IMR-90 (cell line): Measurements from ENCODE around the gene SLC38A8. TPM values are rescaled to one million over a fixed set of nuclear protein-coding genes. Genes with fewer than 3 reads are reported as not detected.

Source experiments
- ATAC-seq: fragments of 200-7000 bp; cut with Tn5 transposase; 2 replicates; pipeline ENCODE4 v1.9.1; 2020; ENCODE audit warnings: low read depth, mild to moderate bottlenecking, moderate library complexity
- BruUV-seq: library from RNA; stranded (reverse); fragments of 400-500 nt; replicated peaks from 2 replicates; lab custom pipeline; 2021; lab: Mats Ljungman, UMichigan
- CTCF ChIA-PET: fragments of 300-600 bp; formaldehyde crosslinking; extraction: SDS; loops from one replicate; lab custom pipeline; 2021; ENCODE audit warnings: antibody characterized with exemption; lab: Yijun Ruan, JAX
- POLR2A ChIA-PET: fragments of 300-600 bp; sonication (Branson Sonifier 250); formaldehyde crosslinking; loops from one replicate; lab custom pipeline; 2022; ENCODE audit warnings: antibody characterized with exemption; ENCODE audit not compliant: unreplicated experiment; lab: Charles Lee
- DNase-seq: peaks from one replicate; pipeline ENCODE4 v3.0.0; 2013
- H2AFZ ChIP-seq: replicated peaks from 2 replicates; pipeline ENCODE3; 2013; ENCODE audit warnings: low read length, mild to moderate bottlenecking; ENCODE audit not compliant: poor library complexity
- H2AK5ac ChIP-seq: 2 replicates; pipeline ENCODE4 v1.6.1; 2013; ENCODE audit warnings: low read depth, low read length, inconsistent platforms
- H2AK9ac ChIP-seq: replicated peaks from 2 replicates; pipeline ENCODE3; 2013; ENCODE audit warnings: mild to moderate bottlenecking, low read depth, low read length, moderate library complexity; ENCODE audit not compliant: poor library complexity
- H2BK120ac ChIP-seq: 2 replicates; pipeline ENCODE4 v1.6.1; 2013; ENCODE audit warnings: low read depth, low read length, inconsistent platforms
- H2BK15ac ChIP-seq: 3 replicates; pipeline ENCODE4 v1.6.1; 2013; ENCODE audit warnings: low read depth, low read length, inconsistent platforms
- H2BK20ac ChIP-seq: 2 replicates; pipeline ENCODE4 v1.6.1; 2013; ENCODE audit warnings: low read depth, mild to moderate bottlenecking, inconsistent platforms, low read length, moderate library complexity
- H2BK5ac ChIP-seq: 2 replicates; pipeline ENCODE4 v1.6.1; 2013; ENCODE audit warnings: mild to moderate bottlenecking, low read depth, low read length, inconsistent platforms; ENCODE audit not compliant: poor library complexity, severe bottlenecking
- H3K14ac ChIP-seq: replicated peaks from 2 replicates; pipeline ENCODE4 v1.6.1; 2013; ENCODE audit warnings: low read depth, low read length, inconsistent platforms
- H3K18ac ChIP-seq: 2 replicates; pipeline ENCODE4 v1.6.1; 2013; ENCODE audit warnings: low read depth, low read length, control low read depth
- H3K23ac ChIP-seq: 2 replicates; pipeline ENCODE4 v1.6.1; 2013; ENCODE audit warnings: low read depth, low read length, inconsistent platforms
- H3K27ac ChIP-seq: 2 replicates; pipeline ENCODE4 v1.5.1; 2013; ENCODE audit warnings: mild to moderate bottlenecking, control low read depth, low read length; ENCODE audit not compliant: insufficient read depth
- H3K27me3 ChIP-seq: 2 replicates; pipeline ENCODE4 v1.6.1; 2013; ENCODE audit warnings: low read length; ENCODE audit not compliant: control insufficient read depth, insufficient read depth
- H3K36me3 ChIP-seq: 2 replicates; pipeline ENCODE4 v1.6.1; 2013; ENCODE audit warnings: low read length, mixed read lengths; ENCODE audit not compliant: control insufficient read depth, insufficient read depth
- H3K4ac ChIP-seq: 2 replicates; pipeline ENCODE4 v1.6.1; 2013; ENCODE audit warnings: low read depth, low read length, inconsistent platforms
- H3K4me1 ChIP-seq: 2 replicates; pipeline ENCODE4 v1.6.1; 2013; ENCODE audit warnings: low read length, mixed read lengths; ENCODE audit not compliant: control insufficient read depth, insufficient read depth
- H3K4me2 ChIP-seq: 2 replicates; pipeline ENCODE4 v1.6.1; 2013; ENCODE audit warnings: low read depth, mild to moderate bottlenecking, control low read depth, low read length, moderate library complexity
- H3K4me3 ChIP-seq: 2 replicates; pipeline ENCODE4 v1.5.1; 2013; ENCODE audit warnings: low read depth, mild to moderate bottlenecking, control low read depth, low read length, moderate library complexity; ENCODE audit not compliant: insufficient read depth
- H3K56ac ChIP-seq: 2 replicates; pipeline ENCODE4 v1.6.1; 2013; ENCODE audit warnings: low read length, inconsistent platforms; ENCODE audit not compliant: insufficient read depth; ENCODE audit errors: extremely low read depth
- H3K79me1 ChIP-seq, 2 experiments: 2 replicates each; pipeline ENCODE4 v1.6.1; 2013; ENCODE audit warnings: low read length in 2 of 2, inconsistent platforms in 1 of 2, low read depth in 1 of 2
- H3K9ac ChIP-seq: 2 replicates; pipeline ENCODE4 v1.6.1; 2013; ENCODE audit warnings: low read depth, low read length, control low read depth
- H3K9me1 ChIP-seq: 2 replicates; pipeline ENCODE4 v1.6.1; 2013; ENCODE audit warnings: low read length, inconsistent platforms; ENCODE audit not compliant: insufficient read depth
- H3K9me3 ChIP-seq: 2 replicates; pipeline ENCODE4 v1.6.1; 2013; ENCODE audit warnings: low read length; ENCODE audit not compliant: control insufficient read depth, insufficient read depth
- H4K20me1 ChIP-seq: 2 replicates; pipeline ENCODE4 v1.6.1; 2013; ENCODE audit warnings: low read length, inconsistent platforms; ENCODE audit not compliant: insufficient read depth
- H4K5ac ChIP-seq: 2 replicates; pipeline ENCODE4 v1.6.1; 2013; ENCODE audit warnings: mild to moderate bottlenecking, low read depth, low read length, control low read depth
- H4K8ac ChIP-seq, 2 experiments: 2 replicates each; pipeline ENCODE4 v1.6.1; 2013; ENCODE audit warnings: low read depth in 2 of 2, low read length in 2 of 2, control low read depth in 1 of 2, inconsistent platforms in 1 of 2
- H4K91ac ChIP-seq: 2 replicates; pipeline ENCODE4 v1.6.1; 2013; ENCODE audit warnings: low read depth, low read length, inconsistent platforms; ENCODE audit not compliant: insufficient read depth
- CEBPB ChIP-seq: IDR thresholded peaks from 2 replicates; pipeline ENCODE4 v1.6.1; 2012; ENCODE audit warnings: low read depth, low read length, improper control_type of control experiment
- FOS ChIP-seq: fragments of 150-350 bp; IDR thresholded peaks from 2 replicates; pipeline ENCODE4 v1.6.1; 2016; ENCODE audit warnings: low read depth, low read length
- MXI1 ChIP-seq: IDR thresholded peaks from 2 replicates; pipeline ENCODE4 v1.6.1; 2012; ENCODE audit warnings: low read depth, mild to moderate bottlenecking, low read length, moderate library complexity, borderline replicate concordance
- RAD21 ChIP-seq: IDR thresholded peaks from 2 replicates; pipeline ENCODE4 v1.6.1; 2012; ENCODE audit warnings: low read length, improper control_type of control experiment
- RCOR1 ChIP-seq: IDR thresholded peaks from 2 replicates; pipeline ENCODE4 v1.6.1; 2012; ENCODE audit warnings: mild to moderate bottlenecking, low read length, improper control_type of control experiment; ENCODE audit not compliant: insufficient replicate concordance
- RFX5 ChIP-seq: IDR thresholded peaks from 2 replicates; pipeline ENCODE4 v1.8.0; 2012; ENCODE audit warnings: low read depth, mild to moderate bottlenecking, low read length, moderate library complexity
- SMC3 ChIP-seq: fragments of 150-350 bp; IDR thresholded peaks from 2 replicates; pipeline ENCODE4 v1.6.1; 2016; ENCODE audit warnings: low read depth, mild to moderate bottlenecking, antibody characterized with exemption, low read length, moderate library complexity
- WGBS, 2 experiments: methylation state at CpG; one replicate each; pipeline versions ENCODE4 v1.1.5 to v1.1.7; 2013; ENCODE audit warnings: missing lambda C conversion rate in 2 of 2; ENCODE audit not compliant: insufficient read length in 1 of 2; ENCODE audit errors: extremely low coverage in 2 of 2; 5-methylcytosine and 5-hydroxymethylcytosine counted together
- dilution Hi-C: fragments of 300-500 bp; cut with HindIII; formaldehyde crosslinking; loops from one replicate; pipeline ENCODE4 v1.14.3; 2018; ENCODE audit warnings: low sequenced_read_pairs; ENCODE audit not compliant: unreplicated experiment
- in situ Hi-C: fragments of 300-500 bp; cut with MboI; formaldehyde crosslinking; loops from 3 replicates; pipeline ENCODE4 v1.14.3; 2019; ENCODE audit warnings: low sequenced_read_pairs, inconsistent platforms, mixed read lengths
- intact Hi-C: fragments of 100-400 bp; cut with micrococcal nuclease; formaldehyde crosslinking; loops from 2 replicates; pipeline ENCODE4 v1.10.0; 2022
- polyA plus RNA-seq, 3 experiments: library from polyadenylated mRNA; depleted of rRNA; stranded (reverse); fragments of >200 nt; gene quantifications; 2 replicates each; pipeline ENCODE4 v1.2.3, GENCODE V29; 2012; ENCODE audit warnings: low replicate concordance in 1 of 3
- total RNA-seq: library from RNA; depleted of rRNA; stranded (reverse); fragments of >200 nt; gene quantifications from 2 replicates; pipeline ENCODE4 v1.2.3, GENCODE V29; 2012
- TF ChIP-seq, protein P1 (sequence below): fragments of 150-350 bp; IDR thresholded peaks from 2 replicates; pipeline ENCODE4 v1.6.1; 2016; ENCODE audit warnings: low read depth, mild to moderate bottlenecking, low read length, moderate library complexity, borderline replicate concordance
- TF ChIP-seq, protein P2 (sequence below): conservative IDR thresholded peaks from 2 replicates; pipeline ENCODE4 v1.5.1; 2012; ENCODE audit warnings: mild to moderate bottlenecking, low read depth, low read length, improper control_type of control experiment

Gene SLC38A8
- total and polyA plus RNA-seq, 2 of the 4 experiments (the other 2 are of a cell fraction) = not detected

DNA sequence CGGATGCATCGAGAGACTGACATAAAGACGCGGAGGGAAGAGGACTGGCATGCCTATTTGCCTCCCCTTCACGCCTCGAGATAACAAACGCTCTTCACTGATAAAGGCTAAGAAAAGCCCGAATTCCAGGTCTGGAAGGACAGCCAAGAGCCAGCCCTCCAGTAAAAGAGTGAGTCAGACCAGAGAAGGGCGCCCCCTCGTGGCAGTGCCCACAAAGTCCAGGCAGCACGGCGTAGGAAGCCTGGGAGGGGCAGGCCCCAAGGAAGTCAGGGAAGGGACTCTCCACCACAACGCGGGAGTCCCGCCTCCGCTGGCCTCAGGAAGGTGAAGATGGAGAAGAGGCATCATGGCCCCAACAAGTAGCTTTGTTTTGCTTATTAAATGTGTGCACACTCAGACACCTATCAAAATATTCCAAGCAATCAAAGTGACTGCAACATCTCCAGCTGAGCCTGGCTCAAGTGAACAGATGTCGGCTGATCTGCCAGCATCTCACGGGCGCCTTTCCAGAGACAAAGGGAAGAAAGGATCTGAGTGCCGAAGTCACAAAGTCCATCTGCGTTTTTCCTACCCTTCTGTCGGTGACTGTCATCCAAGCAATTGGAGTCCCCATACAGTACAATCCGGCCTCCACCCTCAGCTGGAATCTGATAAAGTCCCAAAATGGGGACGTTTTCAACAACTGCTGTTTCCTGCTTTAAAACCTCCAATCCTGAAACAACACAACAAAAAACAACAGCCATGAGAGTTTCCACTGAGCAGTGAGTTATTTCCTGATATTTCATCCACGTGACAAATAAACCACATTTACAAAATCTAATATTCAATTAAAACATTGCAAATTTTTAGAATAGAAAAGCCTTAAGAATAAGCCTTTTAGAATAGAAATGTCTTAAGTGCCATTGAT is 20.4 kb upstream of the SLC38A8 start:
- peak; percentile 74 for DNase-seq
- H3K9me1 ChIP-seq = no peaks in the 10 kb centered on the region
- no peak overlapping the region for H2BK5ac ChIP-seq
- peak overlapping the region; percentile 39 for H2AFZ ChIP-seq
- POLR2A ChIA-PET = no interaction called here
- H2BK15ac ChIP-seq = no peak overlapping the region
- H4K91ac ChIP-seq = no peak overlapping the region
- in situ Hi-C loops = no loop called here
- H3K56ac ChIP-seq = no peak overlapping the region
- H3K4me2 ChIP-seq = no peak overlapping the region
- no peak for TF ChIP-seq RFX5
- peak; percentile 63; the same call in 1 of the 2 replicates for TF ChIP-seq FOS
- TF ChIP-seq, protein P1, sequence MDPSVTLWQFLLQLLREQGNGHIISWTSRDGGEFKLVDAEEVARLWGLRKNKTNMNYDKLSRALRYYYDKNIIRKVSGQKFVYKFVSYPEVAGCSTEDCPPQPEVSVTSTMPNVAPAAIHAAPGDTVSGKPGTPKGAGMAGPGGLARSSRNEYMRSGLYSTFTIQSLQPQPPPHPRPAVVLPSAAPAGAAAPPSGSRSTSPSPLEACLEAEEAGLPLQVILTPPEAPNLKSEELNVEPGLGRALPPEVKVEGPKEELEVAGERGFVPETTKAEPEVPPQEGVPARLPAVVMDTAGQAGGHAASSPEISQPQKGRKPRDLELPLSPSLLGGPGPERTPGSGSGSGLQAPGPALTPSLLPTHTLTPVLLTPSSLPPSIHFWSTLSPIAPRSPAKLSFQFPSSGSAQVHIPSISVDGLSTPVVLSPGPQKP = no peak
- TF ChIP-seq SMC3 = peak; percentile 94
- TF ChIP-seq RAD21 = peak; percentile 72
- no peak for TF ChIP-seq RCOR1
- TF ChIP-seq, protein P2, sequence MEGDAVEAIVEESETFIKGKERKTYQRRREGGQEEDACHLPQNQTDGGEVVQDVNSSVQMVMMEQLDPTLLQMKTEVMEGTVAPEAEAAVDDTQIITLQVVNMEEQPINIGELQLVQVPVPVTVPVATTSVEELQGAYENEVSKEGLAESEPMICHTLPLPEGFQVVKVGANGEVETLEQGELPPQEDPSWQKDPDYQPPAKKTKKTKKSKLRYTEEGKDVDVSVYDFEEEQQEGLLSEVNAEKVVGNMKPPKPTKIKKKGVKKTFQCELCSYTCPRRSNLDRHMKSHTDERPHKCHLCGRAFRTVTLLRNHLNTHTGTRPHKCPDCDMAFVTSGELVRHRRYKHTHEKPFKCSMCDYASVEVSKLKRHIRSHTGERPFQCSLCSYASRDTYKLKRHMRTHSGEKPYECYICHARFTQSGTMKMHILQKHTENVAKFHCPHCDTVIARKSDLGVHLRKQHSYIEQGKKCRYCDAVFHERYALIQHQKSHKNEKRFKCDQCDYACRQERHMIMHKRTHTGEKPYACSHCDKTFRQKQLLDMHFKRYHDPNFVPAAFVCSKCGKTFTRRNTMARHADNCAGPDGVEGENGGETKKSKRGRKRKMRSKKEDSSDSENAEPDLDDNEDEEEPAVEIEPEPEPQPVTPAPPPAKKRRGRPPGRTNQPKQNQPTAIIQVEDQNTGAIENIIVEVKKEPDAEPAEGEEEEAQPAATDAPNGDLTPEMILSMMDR = peak; percentile 92
- TF ChIP-seq CEBPB = no peak
- no peak for TF ChIP-seq MXI1
- CTCF ChIA-PET = interaction anchor here (1.0 to 1.4 kb wide), 3 partner anchors 92 to 109 kb away, joined by 3 to 5 read pairs (median 5); no protein-coding TSS in a partner anchor
- H3K9ac ChIP-seq = no peak overlapping the region
- no TSS peak for BruUV-seq
- H2AK5ac ChIP-seq = no peak overlapping the region
- H3K14ac ChIP-seq = no peak overlapping the region
- no peak overlapping the region for H3K4me3 ChIP-seq
- peaks cover 1% of the 10 kb centered on the region; the same call in 1 of the 2 replicates for H3K4me1 ChIP-seq
- no peak overlapping the region for H2BK120ac ChIP-seq
- no peak overlapping the region for H2BK20ac ChIP-seq
- no peaks in the 10 kb centered on the region for H3K9me3 ChIP-seq
- no peak overlapping the region for H3K4ac ChIP-seq
- dilution Hi-C loops = no loop called here
- H3K79me1 ChIP-seq = peaks cover 0 to 4% of the 10 kb centered on the region in 2 experiments; a peak in 1 of 4 replicates
- 43% methylated on average over 9 of the region's 25 CpGs; no CpG with 5 or more reads in 1 of the 2 experiments for WGBS, 2 experiments
- H3K27me3 ChIP-seq = no peaks in the 10 kb centered on the region
- no peak overlapping the region for H3K18ac ChIP-seq
- H3K23ac ChIP-seq = no peak overlapping the region
- H3K36me3 ChIP-seq = peaks cover 47% of the 10 kb centered on the region
- H4K8ac ChIP-seq = no peak overlapping the region
- H4K20me1 ChIP-seq = 0 out of 2 replicates have a peak, but pooled peaks cover 3% of the 10 kb centered on the region
- intact Hi-C loops = loop anchor here (1.0 kb wide), 1 partner anchor 107 kb away; no protein-coding TSS in a partner anchor
- no peak overlapping the region for H4K5ac ChIP-seq
- H3K27ac ChIP-seq = no peak overlapping the region
- ATAC-seq = peak; percentile 99
- H2AK9ac ChIP-seq = peak overlapping the region; percentile 18
